Putamen (tissue), 1 donor: ENCODE results near the gene FTHL17.

Experiments
- DNase-seq: peaks from one replicate; pipeline ENCODE4 v3.0.0-alpha.2; 2016; ENCODE audit warnings: low spot score

The FTHL17 gene

GRCh38 chrX:31038575-31039326 lies 33.1 kb downstream of the FTHL17 start:
- peak; percentile 4 for DNase-seq

GRCh38 chrX:31036895-31037294 lies 34.9 kb downstream of the FTHL17 start:
- DNase-seq = peak; percentile 0

DNA sequence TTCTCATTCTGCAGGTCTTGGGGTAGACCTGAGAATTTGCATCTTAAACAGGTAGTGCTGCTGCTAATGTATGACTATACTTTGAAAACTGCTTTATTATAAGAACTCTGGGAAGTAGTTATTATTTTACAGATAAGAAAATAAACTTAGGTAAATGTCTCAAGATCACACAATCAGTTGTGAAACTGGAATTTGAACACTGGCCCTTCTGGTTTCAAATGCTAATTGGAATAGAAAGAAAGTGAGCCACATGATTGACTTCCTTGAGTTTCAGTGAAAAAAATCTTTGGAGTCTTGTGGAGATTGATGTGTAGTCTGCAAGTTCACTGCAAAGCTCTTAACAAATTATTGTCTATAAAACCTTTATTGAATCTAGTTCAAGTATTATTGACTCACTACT lies 44.5 kb downstream of the FTHL17 start:
- no peak for DNase-seq

DNA sequence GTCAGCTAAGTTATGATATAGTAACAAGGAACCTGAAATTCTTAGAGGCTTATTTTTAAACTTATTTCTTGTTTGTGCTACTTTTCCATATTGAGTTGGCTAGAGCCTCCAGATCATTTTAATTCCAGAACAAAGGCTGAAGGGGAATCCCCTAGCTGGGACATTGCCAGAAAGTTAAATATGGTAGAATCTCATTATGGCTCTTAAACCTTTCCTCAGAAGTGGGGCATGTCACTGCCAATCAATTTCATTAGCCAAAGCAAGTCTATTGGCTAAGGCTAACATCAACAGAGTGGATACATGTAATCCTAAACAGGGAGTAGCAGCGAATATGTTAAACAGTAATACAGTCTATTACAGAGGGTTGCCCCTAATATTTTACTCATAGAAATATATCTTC lies 47.0 kb downstream of the FTHL17 start:
- no peak for DNase-seq

DNA sequence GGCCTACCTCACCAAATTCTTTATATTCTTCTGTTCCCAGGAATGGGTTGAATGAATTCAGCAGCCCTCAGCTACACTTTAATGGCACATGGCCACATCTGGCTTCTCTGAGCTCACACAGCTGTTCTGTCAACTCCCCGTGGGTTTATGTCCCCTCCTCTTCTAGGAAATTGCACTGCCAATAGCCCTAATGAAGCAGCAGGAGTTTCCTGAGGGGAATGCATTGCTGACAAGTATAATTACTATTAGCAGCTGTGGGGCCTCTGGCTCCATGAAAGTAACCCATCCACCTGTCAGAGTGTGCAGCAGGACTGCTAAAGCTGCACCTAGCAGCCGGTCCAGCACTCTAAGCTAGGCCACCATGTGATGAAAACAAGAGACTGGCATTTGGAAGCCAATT lies 50.3 kb downstream of the FTHL17 start:
- DNase-seq = no peak
